A673 (cell line): ENCODE results near the gene ANO4.

Experiments used
- CTCF ChIP-seq: fragments of 300-800, 200-600 bp; sonication (generic); conservative IDR thresholded peaks from 2 replicates; pipeline ENCODE4 v1.5.1; 2017; ENCODE audit warnings: low read depth, mild to moderate bottlenecking, antibody characterized with exemption, low read length, moderate library complexity, mixed read lengths
- EZH2 ChIP-seq: fragments of 200-600 bp; sonication (generic); IDR thresholded peaks from 2 replicates; pipeline ENCODE4 v1.6.1; 2017; ENCODE audit warnings: borderline replicate concordance, low read depth, mild to moderate bottlenecking, mixed read lengths, antibody characterized with exemption, low read length; ENCODE audit not compliant: poor library complexity, severe bottlenecking

GRCh38 chr12:101068402-101068801, 273.8 kb downstream of the ANO4 start:
- TF ChIP-seq CTCF (no peak), EZH2 (no peak)
